CD4-positive, alpha-beta memory T cell (primary cell): ENCODE data around the gene WDR31. TPM values are rescaled to one million over a fixed set of nuclear protein-coding genes. Genes with fewer than 3 reads are reported as not detected.
A peak's percentile ranks its signal among the peaks of the same experiment; 100 is the strongest.

ENCODE experiments used
- CTCF ChIA-PET: fragments of 350-600 bp; sonication (Branson Sonifier 250); formaldehyde crosslinking; loops from one replicate; lab custom pipeline; 2021; ENCODE audit warnings: inconsistent platforms; ENCODE audit not compliant: partially characterized antibody; lab: Charles Lee
- POLR2A ChIA-PET: fragments of 350-600 bp; sonication (Branson Sonifier 250); formaldehyde crosslinking; loops from one replicate; lab custom pipeline; 2021; ENCODE audit not compliant: partially characterized antibody; lab: Charles Lee
- DNase-seq, 5 donors: peaks; one replicate each; pipeline versions ENCODE4 v3.0.0 to v3.0.0-alpha.2; 2020 to 2022; ENCODE audit warnings: mixed read lengths in 1 of 5
- H3K27ac ChIP-seq: one replicate; pipeline ENCODE4 v1.7.0; 2013; ENCODE audit warnings: low read depth, low read length
- H3K27me3 ChIP-seq: 2 replicates; pipeline ENCODE4 v1.7.0; 2013; ENCODE audit warnings: mild to moderate bottlenecking, low read length, moderate library complexity; ENCODE audit not compliant: insufficient read depth
- H3K36me3 ChIP-seq: 2 replicates; pipeline ENCODE4 v1.7.0; 2013; ENCODE audit warnings: mild to moderate bottlenecking, low read length, moderate library complexity; ENCODE audit not compliant: insufficient read depth
- H3K4me1 ChIP-seq: 2 replicates; pipeline ENCODE4 v1.7.0; 2013; ENCODE audit warnings: mild to moderate bottlenecking, low read length, moderate library complexity; ENCODE audit not compliant: insufficient read depth
- H3K4me3 ChIP-seq, 2 donors: one replicate each; pipeline ENCODE4 v1.7.0; 2013; ENCODE audit warnings: low read length in 2 of 2, mild to moderate bottlenecking in 1 of 2
- H3K9me3 ChIP-seq, 2 donors: one replicate each; pipeline ENCODE4 v1.7.0; 2013; ENCODE audit warnings: low read length in 2 of 2, control low read depth in 1 of 2; ENCODE audit not compliant: control insufficient read depth in 1 of 2
- H3K27ac Mint-ChIP-seq, 7 donors: one replicate each; pipeline ENCODE4 v1.8.0; 2020 to 2021; ENCODE audit warnings: mixed read lengths in 7 of 7, mild to moderate bottlenecking in 6 of 7, inconsistent platforms in 3 of 7, moderate library complexity in 3 of 7
- H3K27me3 Mint-ChIP-seq, 2 donors: one replicate each; pipeline ENCODE4 v1.8.0; 2020 to 2021; ENCODE audit warnings: mixed read lengths in 2 of 2
- H3K36me3 Mint-ChIP-seq, 2 donors: one replicate each; pipeline ENCODE4 v1.8.0; 2020 to 2021; ENCODE audit warnings: mixed read lengths in 2 of 2, inconsistent platforms in 1 of 2, mild to moderate bottlenecking in 1 of 2
- H3K4me1 Mint-ChIP-seq, 4 donors: one replicate each; pipeline ENCODE4 v1.8.0; 2020 to 2021; ENCODE audit warnings: mixed read lengths in 4 of 4, mild to moderate bottlenecking in 1 of 4
- H3K4me3 Mint-ChIP-seq, 8 donors: one replicate each; pipeline ENCODE4 v1.8.0; 2020 to 2021; ENCODE audit warnings: mixed read lengths in 8 of 8, mild to moderate bottlenecking in 7 of 8, moderate library complexity in 6 of 8, inconsistent platforms in 3 of 8
- H3K9me3 Mint-ChIP-seq, 8 donors: one replicate each; pipeline ENCODE4 v1.8.0; 2020 to 2021; ENCODE audit warnings: mixed read lengths in 8 of 8, mild to moderate bottlenecking in 5 of 8, inconsistent platforms in 3 of 8, moderate library complexity in 1 of 8
- intact Hi-C: fragments of 100-400 bp; cut with micrococcal nuclease; formaldehyde crosslinking; loops from one replicate; pipeline ENCODE4 v1.15.1; 2023
- polyA plus RNA-seq, 2 donors: library from polyadenylated mRNA; unstranded; fragments of 300-500 nt; fragmentation: Illumina TruSeq; gene quantifications; one replicate each; pipeline ENCODE4 v1.2.3, GENCODE V29; 2021
- total RNA-seq, 2 experiments: library from RNA; stranded (reverse); gene quantifications; one replicate each; pipeline ENCODE4 v1.2.3, GENCODE V29; 2021

WDR31 gene
- total and polyA plus RNA-seq, 4 experiments from 2014 or later = 0.33 to 0.89 (median 0.67) TPM; not detected in 1

- intact Hi-C loops = loop anchor here (10.0 kb wide), 1 partner anchor 149 kb away; the partner anchor contains the start of genes FKBP15 and SLC31A1
These were observed 33.8 kb upstream of the WDR31 start for GRCh38 chr9:113373676-113374392.

DNA sequence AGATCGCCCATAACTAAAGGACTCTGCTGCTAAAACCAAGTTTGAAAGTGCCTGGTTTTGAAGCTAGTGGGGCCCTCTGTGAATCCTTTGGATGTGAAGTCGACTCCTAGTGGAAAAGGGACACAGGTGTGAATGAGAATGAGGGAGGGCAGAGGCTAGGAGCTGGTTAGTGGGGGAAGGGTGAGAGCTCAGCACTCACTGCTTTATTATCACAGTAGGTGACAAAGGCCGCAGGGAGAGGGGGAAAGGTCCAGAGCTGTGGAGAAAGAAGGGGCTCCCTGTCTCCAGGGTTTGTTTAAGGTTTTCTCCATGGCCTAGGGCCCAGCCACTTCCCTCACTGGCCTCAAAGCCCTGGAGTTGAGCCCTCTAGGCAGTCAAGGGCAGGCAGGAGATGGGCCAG lies 33.2 kb upstream of the WDR31 start:
- Histone ChIP-seq H3K27ac (no peak overlapping the region), H3K9me3 (no peaks in the 10 kb centered on the region), H3K27me3 (no peaks in the 10 kb centered on the region), H3K4me1 (peaks cover 13% of the 10 kb centered on the region), H3K4me3 (no peak overlapping the region), H3K36me3 (peaks cover 16% of the 10 kb centered on the region)
- intact Hi-C loops = loop anchor here (10.0 kb wide), 1 partner anchor 148 kb away; the partner anchor contains the start of genes FKBP15 and SLC31A1
- Mint-ChIP-seq H3K36me3 (peaks cover 3 to 16% of the 10 kb centered on the region in 2 donors), H3K4me3 (no peak overlapping the region), H3K9me3 (no peaks in the 10 kb centered on the region), H3K27me3 (no peaks in the 10 kb centered on the region), H3K4me1 (peaks cover 8 to 18% (median 13%) of the 10 kb centered on the region in 4 donors), H3K27ac (peak overlapping the region in 2 of 7 donors; percentile 23 to 53)
- POLR2A ChIA-PET = no interaction called here
- no peak for DNase-seq
- CTCF ChIA-PET = interaction anchor here (0.6 to 1.2 kb wide), 2 partner anchors 28 to 972 kb away, joined by 3 to 4 read pairs; partner anchors contain the start of gene ALAD

More at GRCh38 chr9:113373676-113374392, 33.8 kb upstream of the WDR31 start:
- Mint-ChIP-seq H3K36me3 (peaks cover 3 to 16% of the 10 kb centered on the region in 2 donors), H3K4me3 (no peak overlapping the region), H3K27me3 (no peaks in the 10 kb centered on the region), H3K27ac (peak overlapping the region in 2 of 7 donors; percentile 20 to 66), H3K9me3 (no peaks in the 10 kb centered on the region), H3K4me1 (peaks cover 8 to 21% (median 13%) of the 10 kb centered on the region in 4 donors)
- POLR2A ChIA-PET = no interaction called here
- peaks cover 13% of the 10 kb centered on the region for H3K4me1 ChIP-seq
- CTCF ChIA-PET = interaction anchor here (0.6 to 1.2 kb wide), 3 partner anchors 27 to 973 kb away, joined by 3 to 4 read pairs (median 3); partner anchors contain the start of gene ALAD
- no peak overlapping the region for H3K27ac ChIP-seq
- no peaks in the 10 kb centered on the region for H3K27me3 ChIP-seq
- H3K9me3 ChIP-seq = no peaks in the 10 kb centered on the region
- DNase-seq = no peak
- no peak overlapping the region for H3K4me3 ChIP-seq
- peaks cover 16% of the 10 kb centered on the region for H3K36me3 ChIP-seq

DNA sequence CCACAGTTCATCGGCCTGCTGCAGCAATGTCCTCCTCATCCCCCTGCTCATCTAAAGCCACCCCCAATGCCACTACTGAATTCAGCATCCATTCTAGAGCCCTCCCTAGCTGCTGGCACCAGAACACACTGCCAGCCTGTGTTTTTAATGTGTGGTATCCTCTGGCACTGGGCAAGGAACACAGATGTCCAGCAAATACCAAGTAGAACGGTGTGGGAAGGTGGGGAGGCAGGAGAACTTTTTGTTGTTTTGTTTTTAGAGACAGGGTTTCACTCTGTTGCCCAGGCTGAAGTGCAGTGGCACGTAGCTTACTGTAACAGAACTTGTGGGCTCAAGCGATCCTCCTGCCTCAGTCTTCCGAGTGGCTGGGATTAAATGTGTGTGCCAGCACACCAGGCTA lies 32.0 kb upstream of the WDR31 start:
- Histone ChIP-seq H3K4me1 (peaks cover 11% of the 10 kb centered on the region), H3K36me3 (peaks cover 16% of the 10 kb centered on the region), H3K4me3 (no peak overlapping the region), H3K9me3 (no peaks in the 10 kb centered on the region), H3K27me3 (no peaks in the 10 kb centered on the region), H3K27ac (no peak overlapping the region)
- DNase-seq = no peak
- no peaks in the 10 kb centered on the region for H3K9me3 Mint-ChIP-seq
- intact Hi-C loops = loop anchor here (10.0 kb wide), 1 partner anchor 147 kb away; the partner anchor contains the start of genes FKBP15 and SLC31A1
- no peaks in the 10 kb centered on the region for H3K27me3 Mint-ChIP-seq
- H3K36me3 Mint-ChIP-seq = peaks cover 3 to 16% of the 10 kb centered on the region in 2 donors
- no peak overlapping the region for H3K4me3 Mint-ChIP-seq
- H3K27ac Mint-ChIP-seq = peak overlapping the region in 1 of 7 donors; percentile 5
- POLR2A ChIA-PET = interaction anchor here (0.7 to 1.3 kb wide), 3 partner anchors 23 to 32 kb away, joined by 3 to 4 read pairs (median 3); partner anchors contain the start of genes ALAD, BSPRY and WDR31
- peaks cover 8 to 17% (median 13%) of the 10 kb centered on the region in 4 donors for H3K4me1 Mint-ChIP-seq
- CTCF ChIA-PET = no interaction called here

GRCh38 chr9:113370806-113371325 lies 30.8 kb upstream of the WDR31 start:
- intact Hi-C loops = loop anchor here (10.0 kb wide), 1 partner anchor 146 kb away; the partner anchor contains the start of genes FKBP15 and SLC31A1
- ChIA-PET CTCF (no interaction called here), POLR2A (interaction anchor here (0.6 to 1.3 kb wide), 4 partner anchors 18 to 39 kb away, joined by 3 to 4 read pairs (median 4); partner anchors contain the start of genes ALAD, C9orf43, POLE3 and WDR31)
- no peaks in the 10 kb centered on the region for H3K27me3 ChIP-seq
- peaks cover 8% of the 10 kb centered on the region for H3K4me1 ChIP-seq
- Mint-ChIP-seq H3K4me3 (no peak overlapping the region), H3K4me1 (peaks cover 8 to 11% (median 10%) of the 10 kb centered on the region in 4 donors), H3K36me3 (peaks cover 3 to 16% of the 10 kb centered on the region in 2 donors), H3K9me3 (no peaks in the 10 kb centered on the region), H3K27me3 (no peaks in the 10 kb centered on the region), H3K27ac (peak overlapping the region in 2 of 7 donors; percentile 29 to 57)
- no peak overlapping the region for H3K4me3 ChIP-seq
- H3K36me3 ChIP-seq = peaks cover 16% of the 10 kb centered on the region
- no peak for DNase-seq
- H3K9me3 ChIP-seq = no peaks in the 10 kb centered on the region
- no peak overlapping the region for H3K27ac ChIP-seq

GRCh38 chr9:113369855-113370140 lies 29.7 kb upstream of the WDR31 start:
- no peak overlapping the region for H3K27ac Mint-ChIP-seq
- no peaks in the 10 kb centered on the region for H3K27me3 Mint-ChIP-seq
- Histone ChIP-seq H3K27me3 (no peaks in the 10 kb centered on the region), H3K4me3 (no peak overlapping the region), H3K4me1 (no peaks in the 10 kb centered on the region), H3K27ac (no peak overlapping the region), H3K36me3 (peaks cover 16% of the 10 kb centered on the region), H3K9me3 (no peaks in the 10 kb centered on the region)
- intact Hi-C loops = loop anchor here (10.0 kb wide), 1 partner anchor 145 kb away; the partner anchor contains the start of genes FKBP15 and SLC31A1
- no peak for DNase-seq
- CTCF ChIA-PET = no interaction called here
- H3K9me3 Mint-ChIP-seq = peaks cover 0 to 2% (median 0%) of the 10 kb centered on the region in 8 donors
- peaks cover 3 to 16% of the 10 kb centered on the region in 2 donors for H3K36me3 Mint-ChIP-seq
- H3K4me3 Mint-ChIP-seq = no peak overlapping the region
- peaks cover 0 to 2% (median under 1%) of the 10 kb centered on the region in 4 donors for H3K4me1 Mint-ChIP-seq
- POLR2A ChIA-PET = interaction anchor here (1.2 kb wide), 1 partner anchor 40 kb away, joined by 4 read pairs; the partner anchor contains the start of genes C9orf43 and POLE3

- no peaks in the 10 kb centered on the region for H3K27me3 Mint-ChIP-seq
- no peaks in the 10 kb centered on the region for H3K27me3 ChIP-seq
- peaks cover 14% of the 10 kb centered on the region for H3K36me3 ChIP-seq
- H3K9me3 ChIP-seq = no peaks in the 10 kb centered on the region
- H3K9me3 Mint-ChIP-seq = peaks cover 0 to 2% (median 0%) of the 10 kb centered on the region in 8 donors
- H3K4me1 ChIP-seq = no peaks in the 10 kb centered on the region
- H3K27ac Mint-ChIP-seq = peak overlapping the region in 1 of 7 donors; percentile 47
- ChIA-PET POLR2A (no interaction called here), CTCF (no interaction called here)
- H3K27ac ChIP-seq = no peak overlapping the region
- no peak overlapping the region for H3K4me3 Mint-ChIP-seq
- no peaks in the 10 kb centered on the region for H3K4me1 Mint-ChIP-seq
- H3K4me3 ChIP-seq = no peak overlapping the region
- H3K36me3 Mint-ChIP-seq = peaks cover 0 to 12% of the 10 kb centered on the region in 2 donors
- intact Hi-C loops = no loop called here
- no peak for DNase-seq
These were observed 29.1 kb upstream of the WDR31 start for GRCh38 chr9:113368982-113369854.
